ENCODE results near the gene OR52D1. TPM values are rescaled to one million over a fixed set of nuclear protein-coding genes. Genes with fewer than 3 reads are reported as not detected.
A peak's percentile ranks its signal among the peaks of the same experiment; 100 is the strongest.

OR52D1 gene
- not detected for polyA plus RNA-seq (ENCODE audit: insufficient read length)

GRCh38 chr11:5488385-5488784 lies at the start of gene OR52D1:
OR52D1 (plus strand) TSS chr11:5488685; CDS start chr11:5488707, 22 bp downstream.
- no peak for DNase-seq

GRCh38 chr11:5441414-5441813 lies 47.1 kb upstream of the OR52D1 start, which contains the start of gene OR51I1:
OR51I1 (minus strand) TSS chr11:5441514; CDS start chr11:5441514, 0 bp downstream.
- DNase-seq = no peak

GRCh38 chr11:5443835-5444393 lies 44.6 kb upstream of the OR52D1 start:
- DNase-seq = no peak

- no peak for DNase-seq
Observed at GRCh38 chr11:5449023-5449422, 39.5 kb upstream of the OR52D1 start, which contains the start of gene OR51I2. OR51I2 (plus strand) TSS chr11:5449323; CDS start chr11:5453489, 4,166 bp downstream.

GRCh38 chr11:5449432-5449831 lies 39.1 kb upstream of the OR52D1 start:
- no peak for DNase-seq

- DNase-seq = no peak
Observed at GRCh38 chr11:5460983-5461621, 27.4 kb upstream of the OR52D1 start.

- no peak for DNase-seq
Observed at GRCh38 chr11:5467527-5467926, 21.0 kb upstream of the OR52D1 start.

GRCh38 chr11:5473921-5474320 lies 14.6 kb upstream of the OR52D1 start:
- DNase-seq = no peak

GRCh38 chr11:5476186-5476819 lies 12.2 kb upstream of the OR52D1 start:
- peak; percentile 7 for DNase-seq

GRCh38 chr11:5486003-5486402 lies 2.5 kb upstream of the OR52D1 start:
- no peak for DNase-seq

GRCh38 chr11:5486421-5486820 lies 2.1 kb upstream of the OR52D1 start:
- no peak for DNase-seq

GRCh38 chr11:5488798-5489399 lies 414 bp downstream of the OR52D1 start:
- DNase-seq = no peak

- DNase-seq = no peak
Observed at GRCh38 chr11:5489576-5490357, 1.3 kb downstream of the OR52D1 start.

- DNase-seq = no peak
Observed at GRCh38 chr11:5499671-5500070, 11.2 kb downstream of the OR52D1 start.

- DNase-seq = no peak
Observed at GRCh38 chr11:5500393-5500801, 11.9 kb downstream of the OR52D1 start.

GRCh38 chr11:5504403-5504921 lies 16.0 kb downstream of the OR52D1 start:
- DNase-seq = no peak

GRCh38 chr11:5505363-5506048 lies 17.0 kb downstream of the OR52D1 start:
- no peak for DNase-seq

- DNase-seq = no peak
Observed at GRCh38 chr11:5507177-5507932, 18.9 kb downstream of the OR52D1 start.

- DNase-seq = no peak
Observed at GRCh38 chr11:5507933-5508305, 19.4 kb downstream of the OR52D1 start.

- DNase-seq = no peak
Observed at GRCh38 chr11:5508605-5509004, 20.1 kb downstream of the OR52D1 start.

- no peak for DNase-seq
Observed at GRCh38 chr11:5509803-5510202, 21.3 kb downstream of the OR52D1 start, which contains the start of gene UBQLN3. UBQLN3 (minus strand) TSS chr11:5509957; CDS start chr11:5509558, 399 bp downstream.

Measured in hindlimb muscle (tissue), 1 donor.